Stomach (tissue), 4 donors: Measurements from ENCODE around the gene ZNF532.

Experiments used
- POLR2A ChIP-seq, 4 donors: fragments of 450-650 bp; IDR thresholded peaks; one replicate each; pipeline ENCODE4 v1.6.1; 2016; ENCODE audit warnings: antibody characterized with exemption in 4 of 4, control low read depth in 2 of 4, mild to moderate bottlenecking in 1 of 4, moderate library complexity in 1 of 4
- TF ChIP-seq, protein P1 (sequence below), 7 experiments: fragments of 450-650 bp in 4 of 7; fragments of 200-600 bp in 3 of 7; sonication (generic) in 3 of 7; IDR thresholded peaks; one replicate each; pipeline ENCODE4 v1.5.1; 2016 to 2019; ENCODE audit warnings: antibody characterized with exemption in 7 of 7, control low read depth in 2 of 7, mild to moderate bottlenecking in 1 of 7

DNA sequence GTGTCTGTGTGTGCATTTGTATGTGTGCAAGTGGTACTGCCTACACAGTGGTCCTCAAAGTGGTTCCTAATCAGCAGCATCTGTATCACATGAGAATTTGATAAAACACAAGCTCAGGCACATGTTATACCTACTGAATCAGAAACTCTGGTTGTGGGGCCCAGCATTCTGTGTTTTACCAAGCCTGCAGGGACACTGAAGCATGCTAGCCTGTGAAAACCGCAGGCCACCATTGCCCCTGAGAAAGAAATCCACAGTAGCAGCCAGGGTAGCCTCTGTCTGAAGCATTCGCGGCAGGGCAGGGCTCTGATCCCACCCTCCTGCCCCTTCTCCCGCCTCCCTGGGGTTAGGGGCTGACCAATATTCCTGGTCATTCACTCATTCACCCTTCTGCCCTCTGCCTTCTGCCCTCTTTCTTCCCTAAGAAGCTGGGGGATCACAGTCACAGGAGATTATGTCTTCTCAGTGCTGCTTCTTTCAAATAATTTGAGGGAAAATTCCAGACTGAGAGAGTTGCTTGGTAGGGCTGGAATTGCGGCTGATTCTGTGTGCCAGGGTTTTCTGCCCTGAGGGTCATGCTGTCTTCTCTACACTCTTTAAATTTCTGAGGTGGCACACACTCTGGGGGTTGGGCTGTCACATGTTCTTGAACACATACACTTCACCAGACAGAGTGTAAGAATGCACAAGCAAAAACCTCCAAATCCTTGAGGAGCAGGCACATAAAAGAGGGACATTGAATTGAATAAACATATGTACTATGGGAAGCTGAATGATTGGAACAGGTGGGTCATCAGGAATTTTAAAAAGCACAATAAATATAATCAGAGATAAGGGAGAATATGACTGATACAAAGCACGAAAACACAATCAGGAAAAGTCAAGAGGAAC, 148.4 kb downstream of the ZNF532 start:
- TF ChIP-seq POLR2A (IDR thresholded peaks at IDR 0.05) = no peak
- TF ChIP-seq, protein P1, sequence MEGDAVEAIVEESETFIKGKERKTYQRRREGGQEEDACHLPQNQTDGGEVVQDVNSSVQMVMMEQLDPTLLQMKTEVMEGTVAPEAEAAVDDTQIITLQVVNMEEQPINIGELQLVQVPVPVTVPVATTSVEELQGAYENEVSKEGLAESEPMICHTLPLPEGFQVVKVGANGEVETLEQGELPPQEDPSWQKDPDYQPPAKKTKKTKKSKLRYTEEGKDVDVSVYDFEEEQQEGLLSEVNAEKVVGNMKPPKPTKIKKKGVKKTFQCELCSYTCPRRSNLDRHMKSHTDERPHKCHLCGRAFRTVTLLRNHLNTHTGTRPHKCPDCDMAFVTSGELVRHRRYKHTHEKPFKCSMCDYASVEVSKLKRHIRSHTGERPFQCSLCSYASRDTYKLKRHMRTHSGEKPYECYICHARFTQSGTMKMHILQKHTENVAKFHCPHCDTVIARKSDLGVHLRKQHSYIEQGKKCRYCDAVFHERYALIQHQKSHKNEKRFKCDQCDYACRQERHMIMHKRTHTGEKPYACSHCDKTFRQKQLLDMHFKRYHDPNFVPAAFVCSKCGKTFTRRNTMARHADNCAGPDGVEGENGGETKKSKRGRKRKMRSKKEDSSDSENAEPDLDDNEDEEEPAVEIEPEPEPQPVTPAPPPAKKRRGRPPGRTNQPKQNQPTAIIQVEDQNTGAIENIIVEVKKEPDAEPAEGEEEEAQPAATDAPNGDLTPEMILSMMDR (IDR thresholded peaks at IDR 0.05) = no peak
